HG02870 (cell line): ENCODE results near the gene MKNK2.
"Not testable (repeated sequence)": the region's sequence is repeated elsewhere in the genome, so short reads cannot be mapped to it uniquely, and the experiment has no call there.

ENCODE experiments used
- ATAC-seq: cut with Tn5 transposase; IDR thresholded peaks from one replicate; pipeline ENCODE4 v1.9.1; 2021; ENCODE audit warnings: mild to moderate bottlenecking, moderate library complexity; ENCODE audit not compliant: unreplicated experiment

Gene MKNK2

GRCh38 chr19:2044709-2045500 lies 6.1 kb downstream of the MKNK2 start:
- no peak for ATAC-seq

GRCh38 chr19:2043961-2044708 lies 6.9 kb downstream of the MKNK2 start:
- ATAC-seq: no peak

DNA sequence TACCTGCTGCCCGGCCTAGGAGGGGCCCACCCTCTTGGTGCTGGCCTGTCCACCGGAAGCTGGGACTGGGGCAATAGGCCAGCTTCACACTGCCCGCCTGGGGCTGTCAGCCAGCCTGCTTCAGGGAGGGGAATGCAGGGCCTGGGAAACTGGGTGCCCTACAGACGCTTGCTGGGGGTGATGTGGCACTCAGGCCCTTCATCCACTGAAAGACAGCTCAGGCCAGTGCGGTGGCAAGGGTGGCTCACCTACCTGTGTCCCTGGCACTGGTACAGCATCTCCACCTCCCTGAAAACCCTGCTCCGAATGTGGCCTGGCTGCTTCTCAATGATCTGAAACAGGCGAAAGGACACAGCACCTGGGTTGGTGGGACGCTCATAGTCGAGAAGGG lies 7.8 kb downstream of the MKNK2 start:
- no peak for ATAC-seq

DNA sequence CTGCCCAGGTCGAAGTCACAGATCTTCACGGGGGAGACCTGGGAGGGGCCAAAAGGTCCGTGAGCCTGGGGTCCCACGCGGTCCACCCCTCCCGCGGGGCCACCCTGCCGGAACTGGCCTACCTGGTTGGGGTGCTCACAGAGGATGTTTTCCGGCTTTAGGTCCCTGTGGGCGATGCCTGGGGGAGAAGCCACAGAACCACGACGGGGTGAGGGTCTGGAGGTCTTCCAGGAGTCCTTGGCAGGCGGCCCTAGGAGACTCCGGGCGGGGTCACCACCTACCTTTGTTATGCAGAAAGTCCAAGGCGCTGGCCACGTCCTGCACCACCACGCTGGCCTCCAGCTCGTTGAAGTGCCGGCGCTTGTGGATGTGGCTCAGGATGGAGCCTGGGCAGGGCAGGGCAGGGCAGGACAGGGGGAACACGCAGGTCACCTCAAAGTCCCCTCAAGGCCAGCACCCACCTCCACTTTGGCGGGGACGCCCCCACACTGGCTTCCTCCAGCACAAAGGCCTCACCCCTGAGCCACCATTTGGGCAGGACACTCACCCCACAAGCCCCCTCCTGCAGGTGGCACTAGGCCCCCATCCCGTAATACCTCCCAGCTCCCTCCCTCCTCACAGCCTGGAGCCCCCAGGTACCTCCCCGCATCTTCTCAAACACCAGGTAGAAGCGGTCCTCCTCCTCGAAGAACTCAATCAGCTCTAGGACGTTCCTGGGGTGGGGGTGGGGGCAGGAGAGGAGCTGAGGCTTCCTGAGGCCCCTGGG lies 8.4 kb downstream of the MKNK2 start:
- no peak for ATAC-seq

DNA sequence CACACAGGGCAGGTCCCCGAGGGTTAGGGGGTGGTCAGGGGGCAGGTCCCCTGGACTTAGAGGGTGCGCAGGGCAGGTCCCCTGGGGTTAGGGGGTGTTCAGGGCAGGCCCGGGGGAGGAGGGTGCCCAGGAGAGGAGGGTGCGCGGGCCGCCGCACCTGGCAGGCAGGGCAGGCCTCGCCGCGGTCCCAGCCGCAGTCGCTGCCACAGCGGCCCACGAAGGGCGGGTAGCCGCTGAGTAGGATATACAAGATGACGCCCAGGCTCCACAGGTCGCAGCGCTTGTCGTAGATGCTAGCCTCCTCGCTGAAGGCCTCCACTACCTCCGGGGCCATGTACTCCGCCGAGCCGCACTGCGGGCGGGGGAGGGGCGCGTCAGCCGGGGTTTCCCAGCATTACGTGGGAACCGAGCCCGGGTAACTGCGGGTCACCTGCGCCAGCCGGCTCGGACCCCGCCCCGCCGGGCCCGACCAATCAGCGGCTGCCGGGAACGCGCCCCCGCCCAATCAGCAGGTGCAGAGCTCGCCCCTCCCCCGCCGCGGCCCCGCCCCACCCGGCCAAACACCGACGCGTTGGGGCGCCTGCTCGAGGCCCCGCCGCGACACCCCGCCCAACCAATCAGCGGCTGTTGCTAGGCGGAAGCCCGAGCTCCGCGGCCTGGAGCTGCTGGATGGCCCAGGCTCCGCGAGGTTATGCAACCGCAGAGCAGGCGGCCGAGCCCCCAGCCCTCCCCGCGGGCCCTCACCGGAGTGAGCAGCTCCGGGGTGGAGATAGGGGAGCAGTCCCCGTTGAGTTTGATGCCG lies 9.2 kb downstream of the MKNK2 start:
- peak; percentile 57 for ATAC-seq

DNA sequence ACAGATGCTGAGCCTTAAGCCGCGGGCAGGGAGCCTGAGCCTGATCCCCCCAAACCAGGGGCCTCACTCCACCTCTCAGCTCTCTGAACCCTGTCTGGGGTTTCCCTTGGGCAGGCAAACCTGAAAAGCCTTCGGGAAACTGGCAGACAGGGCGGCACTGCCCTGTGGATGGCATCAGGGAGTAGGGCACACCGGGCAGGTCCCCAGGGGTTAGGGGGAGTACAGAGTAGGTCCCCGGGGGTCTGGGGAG lies 9.7 kb downstream of the MKNK2 start:
- ATAC-seq: no peak

GRCh38 chr19:2040647-2041432 lies 10.2 kb downstream of the MKNK2 start:
- no peak for ATAC-seq

GRCh38 chr19:2039959-2040646 lies 10.9 kb downstream of the MKNK2 start:
- no peak for ATAC-seq

GRCh38 chr19:2039089-2039958 lies 11.7 kb downstream of the MKNK2 start:
- no peak for ATAC-seq

GRCh38 chr19:2038284-2039088 lies 12.6 kb downstream of the MKNK2 start:
- no peak for ATAC-seq

- no peak for ATAC-seq
These were observed 13.3 kb downstream of the MKNK2 start for GRCh38 chr19:2037651-2038255.

- no peak for ATAC-seq
These were observed 14.6 kb downstream of the MKNK2 start for GRCh38 chr19:2036424-2036823.

- no peak for ATAC-seq
These were observed 15.5 kb downstream of the MKNK2 start for GRCh38 chr19:2035590-2035991.

DNA sequence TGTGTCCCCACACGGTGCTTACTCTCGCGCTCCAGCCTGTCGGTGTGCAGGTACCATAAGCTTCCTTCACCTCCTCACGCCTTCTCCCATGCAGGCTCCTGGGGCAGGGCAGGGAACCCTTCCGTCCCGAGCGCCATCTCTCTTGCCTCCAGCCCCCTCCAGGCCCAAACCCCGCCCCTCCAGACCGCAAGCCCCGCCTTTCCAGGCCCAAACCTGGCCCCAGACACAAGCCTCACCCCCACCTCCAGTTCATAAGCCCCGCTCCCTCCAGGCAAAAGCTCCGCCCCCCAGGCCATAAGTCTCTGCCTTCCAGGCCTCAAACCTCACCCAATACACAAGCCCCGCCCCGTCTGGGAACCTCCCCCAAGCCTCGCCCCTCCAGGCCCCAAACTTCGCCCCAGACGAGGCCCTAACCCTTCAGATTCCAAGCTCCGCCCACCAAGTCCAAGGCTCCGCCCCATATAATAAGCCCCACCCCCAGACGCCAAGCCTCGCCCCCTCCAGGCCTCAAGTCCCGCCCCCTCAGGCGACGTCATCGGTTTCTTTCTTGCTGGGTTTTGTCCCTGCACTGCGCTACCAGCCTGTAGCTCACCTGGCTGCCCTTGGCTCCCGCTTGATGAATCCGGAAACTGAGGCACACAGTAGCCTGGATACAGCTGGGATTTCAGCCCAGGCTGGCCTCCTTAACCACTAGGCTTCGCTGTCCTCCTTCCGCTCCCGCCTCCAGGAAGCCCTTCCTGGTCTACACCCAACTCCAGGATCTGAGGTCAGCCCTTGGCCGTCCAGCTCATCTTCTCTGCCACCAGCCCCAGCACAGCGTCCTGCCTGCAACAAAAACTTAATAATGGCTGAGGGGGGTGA lies 16.1 kb downstream of the MKNK2 start:
- no peak for ATAC-seq

DNA sequence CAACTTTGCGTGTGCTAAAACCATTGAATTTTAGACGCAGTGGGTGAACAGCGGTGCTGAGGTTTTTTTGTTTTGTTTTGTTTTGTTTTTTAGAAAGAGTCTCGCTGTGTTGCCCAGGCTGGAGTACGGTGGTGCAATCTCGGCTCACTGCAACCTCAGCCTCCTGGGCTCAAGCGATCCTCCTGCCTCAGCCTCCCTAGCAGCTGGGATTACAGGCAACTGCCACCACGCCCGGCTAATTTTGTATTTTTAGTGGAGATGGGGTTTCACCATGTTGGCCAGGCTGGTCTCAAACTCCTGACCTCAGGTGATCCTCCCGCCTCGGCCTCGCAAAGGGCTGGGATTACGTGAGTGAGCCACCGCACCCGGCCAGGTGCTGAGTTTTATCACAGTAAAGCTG lies 16.8 kb downstream of the MKNK2 start:
- not testable (repeated sequence) for ATAC-seq

DNA sequence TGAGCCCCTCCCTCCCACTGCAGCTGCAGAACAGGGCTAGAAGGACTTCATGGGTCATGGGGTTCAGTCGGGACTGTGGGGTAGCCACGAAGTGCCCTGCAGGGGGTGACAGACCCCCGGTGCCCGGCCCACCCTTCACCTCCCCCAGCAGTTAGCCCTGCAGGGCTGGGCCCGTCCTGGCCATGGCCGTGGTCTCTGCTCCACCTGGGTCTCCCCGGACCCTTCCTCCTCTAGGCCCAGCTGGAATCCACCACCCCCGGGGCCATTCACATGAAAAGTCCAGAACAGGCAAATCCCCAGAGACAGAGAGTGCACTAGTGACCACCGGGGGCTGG lies 17.3 kb downstream of the MKNK2 start:
- ATAC-seq: no peak
